SK-N-MC (cell line): ENCODE measurements around the gene UBR3.

Source experiments
- FOXP2 ChIP-seq: optimal IDR thresholded peaks from 2 replicates; pipeline ENCODE3; 2011; ENCODE audit warnings: mild to moderate bottlenecking, moderate library complexity; ENCODE audit not compliant: insufficient read depth; ENCODE audit errors: extremely low read length, control extremely low read depth
- POLR2AphosphoS5 ChIP-seq: IDR thresholded peaks from 2 replicates; pipeline ENCODE4 v1.6.1; 2012; ENCODE audit warnings: mild to moderate bottlenecking, low read depth, low read length, borderline replicate concordance

- TF ChIP-seq POLR2AphosphoS5 (no peak), FOXP2 (no peak)
Observed at GRCh38 chr2:170029551-170029950, 202.3 kb downstream of the UBR3 start.
